HepG2 (cell line): ENCODE data around the gene AFF2. TPM values are rescaled to one million over a fixed set of nuclear protein-coding genes. Genes with fewer than 3 reads are reported as not detected.

Experiments used
- ATAC-seq: fragments of 200-7000 bp; cut with Tn5 transposase; 3 replicates; pipeline ENCODE4 v1.9.1; 2020; ENCODE audit warnings: mild to moderate bottlenecking, moderate library complexity
- BruUV-seq: library from RNA; stranded (reverse); fragments of 400-500 nt; replicated peaks from 2 replicates; lab custom pipeline; 2021; lab: Mats Ljungman, UMichigan
- CTCF ChIA-PET: fragments of 300-600 bp; formaldehyde crosslinking; extraction: SDS; loops from one replicate; lab custom pipeline; 2021; ENCODE audit warnings: low total read pairs, inconsistent platforms, low intra/inter-chr PET ratio; lab: Yijun Ruan, JAX
- POLR2A ChIA-PET: fragments of 350-600 bp; sonication (Branson Sonifier 250); formaldehyde crosslinking; loops from one replicate; lab custom pipeline; 2020; ENCODE audit warnings: antibody characterized with exemption, inconsistent platforms; lab: Yijun Ruan, JAX
- DNase-seq: peaks from one replicate; pipeline ENCODE4 v3.0.0-alpha.2; 2015; ENCODE audit warnings: low spot score
- FAIRE-seq: peaks from 3 replicates; lab custom pipeline; 2011; peaks lifted over from hg19 to GRCh38; lab: Jason Lieb, UNC
- H2AFZ ChIP-seq: one replicate; pipeline ENCODE4 v1.6.1; 2011; ENCODE audit warnings: low read length, inconsistent platforms
- H3K27ac ChIP-seq: fragments of 300-600 bp; 3 replicates; pipeline ENCODE4 v1.8.0; 2011; ENCODE audit warnings: mixed run types, mild to moderate bottlenecking, mixed read lengths, low read length, inconsistent platforms; ENCODE audit not compliant: insufficient read depth; ENCODE audit errors: extremely low read length
- H3K27me3 ChIP-seq, 2 experiments: fragments of 200-600 bp in 1 of 2; 2 replicates in 1 of 2; 3 replicates in 1 of 2; pipeline versions ENCODE4 v1.6.0 to v1.8.0; 2011; ENCODE audit warnings: low read length in 2 of 2, mild to moderate bottlenecking in 2 of 2, moderate library complexity in 2 of 2, inconsistent platforms in 1 of 2; ENCODE audit not compliant: insufficient read depth in 2 of 2, control insufficient read depth in 1 of 2
- H3K36me3 ChIP-seq, 2 experiments: fragments of 200-600 bp in 1 of 2; replicated peaks in 1 of 2; 2 replicates in 1 of 2; 3 replicates in 1 of 2; pipeline versions ENCODE4 v1.5.1 to v1.8.0; 2011; ENCODE audit warnings: low read length in 2 of 2, inconsistent platforms in 1 of 2; ENCODE audit not compliant: insufficient read depth in 2 of 2, control insufficient read depth in 1 of 2
- H3K4me1 ChIP-seq: 2 replicates; pipeline ENCODE4 v1.5.1; 2012; ENCODE audit warnings: low read length, inconsistent platforms; ENCODE audit not compliant: insufficient read depth
- H3K4me2 ChIP-seq: 2 replicates; pipeline ENCODE4 v1.6.0; 2011; ENCODE audit warnings: low read depth, low read length, inconsistent platforms
- H3K4me3 ChIP-seq, 3 experiments: fragments of 200-600 bp in 1 of 3; sonication (generic), shearing (Covaris generic) in 1 of 3; replicated peaks in 1 of 3; 2 replicates each; pipeline ENCODE4 v1.5.1; 2011 to 2016; ENCODE audit warnings: low read length in 3 of 3, inconsistent platforms in 2 of 3, low read depth in 2 of 3, mild to moderate bottlenecking in 2 of 3, control low read depth in 1 of 3, mixed read lengths in 1 of 3; ENCODE audit not compliant: insufficient read depth in 1 of 3
- H3K79me2 ChIP-seq: one replicate; pipeline ENCODE4 v1.6.1; 2011; ENCODE audit warnings: low read length, inconsistent platforms; ENCODE audit not compliant: insufficient read depth
- H3K9ac ChIP-seq: 2 replicates; pipeline ENCODE4 v1.6.0; 2011; ENCODE audit warnings: mild to moderate bottlenecking, low read depth, low read length, inconsistent platforms; ENCODE audit not compliant: insufficient read depth
- H3K9me3 ChIP-seq: 2 replicates; pipeline ENCODE4 v1.5.1; 2012; ENCODE audit warnings: mild to moderate bottlenecking, low read length
- H4K20me1 ChIP-seq: 2 replicates; pipeline ENCODE4 v1.6.0; 2011; ENCODE audit warnings: inconsistent platforms, mild to moderate bottlenecking, low read length, moderate library complexity; ENCODE audit not compliant: insufficient read depth
- CENPT ChIP-seq: sonication (generic); formaldehyde crosslinking; IDR thresholded peaks from 2 replicates; pipeline ENCODE4 v1.8.0; 2022; ENCODE audit warnings: low read depth, mild to moderate bottlenecking, moderate library complexity, missing genetic modification reagents
- FOSL1 ChIP-seq: sonication (generic); formaldehyde crosslinking; IDR thresholded peaks from 2 replicates; pipeline ENCODE4 v1.9.0; 2021; ENCODE audit warnings: missing genetic modification reagents, borderline replicate concordance
- FOXC1 ChIP-seq: sonication (generic); formaldehyde crosslinking; IDR thresholded peaks from 2 replicates; pipeline ENCODE4 v1.8.0; 2022; ENCODE audit warnings: mild to moderate bottlenecking, missing genetic modification reagents, borderline replicate concordance
- KDM1A ChIP-seq: IDR thresholded peaks from 2 replicates; pipeline ENCODE4 v1.6.1; 2016; ENCODE audit warnings: missing compliant biosample characterization
- MAFF ChIP-seq: IDR thresholded peaks from 2 replicates; pipeline ENCODE4 v1.6.1; 2011; ENCODE audit warnings: low read depth, low read length, improper control_type of control experiment
- MAFK ChIP-seq, 2 experiments: IDR thresholded peaks in 1 of 2; conservative IDR thresholded peaks in 1 of 2; 2 replicates each; pipeline ENCODE4 v1.6.1; 2011; ENCODE audit warnings: improper control_type of control experiment in 2 of 2, low read length in 2 of 2
- RAD51 ChIP-seq: fragments of 450-650 bp; IDR thresholded peaks from 2 replicates; pipeline ENCODE4 v1.6.1; 2016; ENCODE audit warnings: borderline replicate concordance
- SP1 ChIP-seq, 2 experiments: fragments of 450-650 bp in 1 of 2; sonication (generic) in 1 of 2; formaldehyde crosslinking in 1 of 2; IDR thresholded peaks; 2 replicates each; pipeline versions ENCODE4 v1.4.0 to v1.6.1; 2016 to 2020; ENCODE audit warnings: missing genetic modification reagents in 1 of 2
- SRSF1 ChIP-seq: fragments of 200-400 bp; formaldehyde crosslinking; optimal IDR thresholded peaks from 2 replicates; pipeline ENCODE3; 2017; ENCODE audit warnings: mild to moderate bottlenecking, low read depth, low read length, moderate library complexity
- ZNF20 ChIP-seq: sonication (generic); formaldehyde crosslinking; IDR thresholded peaks from 2 replicates; pipeline ENCODE4 v1.4.0; 2020; ENCODE audit warnings: mild to moderate bottlenecking, moderate library complexity, missing genetic modification reagents
- ZNF350 ChIP-seq: sonication (generic); formaldehyde crosslinking; IDR thresholded peaks from 2 replicates; pipeline ENCODE4 v1.4.0; 2020; ENCODE audit warnings: mild to moderate bottlenecking, low read depth, missing genetic modification reagents, borderline replicate concordance
- ZNF546 ChIP-seq: sonication (generic); formaldehyde crosslinking; conservative IDR thresholded peaks from 2 replicates; pipeline ENCODE4 v1.8.1; 2023; ENCODE audit warnings: mild to moderate bottlenecking, missing genetic modification reagents
- ZSCAN12 ChIP-seq: sonication (generic); formaldehyde crosslinking; IDR thresholded peaks from 2 replicates; pipeline ENCODE4 v1.9.0; 2021; ENCODE audit warnings: mild to moderate bottlenecking, missing genetic modification reagents
- WGBS: methylation state at CpG from one replicate; pipeline ENCODE4 v1.1.6; 2017; ENCODE audit warnings: low lambda C conversion rate; 5-methylcytosine and 5-hydroxymethylcytosine counted together
- in situ Hi-C: cut with HindIII; loops from 2 replicates; pipeline ENCODE4 v1.10.0; 2017; ENCODE audit warnings: low pct_unique_long_range_greater_than_20kb; ENCODE audit not compliant: extremely low pct_ligation_motif_present
- intact Hi-C: fragments of 100-400 bp; cut with micrococcal nuclease; formaldehyde crosslinking; loops from one replicate; pipeline ENCODE4 v1.10.0; 2022; ENCODE audit not compliant: unreplicated experiment
- polyA plus RNA-seq, 8 experiments: library from polyadenylated mRNA; depleted of rRNA in 3 of 8; stranded (reverse) in 7 of 8; unstranded in 1 of 8; fragments of >200 nt; fragmentation: Illumina TruSeq in 4 of 8; extraction: Trizol in 4 of 8; gene quantifications; 2 replicates each; pipeline versions ENCODE4 v1.2.1 to v1.2.3, GENCODE V29; 2011 to 2016; ENCODE audit warnings: low read depth in 4 of 8, missing spikeins in 1 of 8, mixed read lengths in 1 of 8; ENCODE audit not compliant: insufficient read depth in 1 of 8
- total RNA-seq, 5 experiments: library from RNA; depleted of rRNA; stranded (reverse); fragments of >200 nt; fragmentation: Illumina TruSeq; extraction: Trizol; gene quantifications; 2 replicates each; pipeline ENCODE4 v1.2.3, GENCODE V29; 2016; ENCODE audit warnings: low read depth in 1 of 5
- TF ChIP-seq, protein P1 (sequence below): sonication (generic); formaldehyde crosslinking; IDR thresholded peaks from 2 replicates; pipeline ENCODE4 v1.4.0; 2020; ENCODE audit warnings: low read depth, mild to moderate bottlenecking, missing genetic modification reagents
- TF ChIP-seq, protein P2 (sequence below): sonication (generic); formaldehyde crosslinking; IDR thresholded peaks from 2 replicates; pipeline ENCODE4 v1.9.0; 2021; ENCODE audit warnings: missing genetic modification reagents, borderline replicate concordance

The AFF2 gene
- total and polyA plus RNA-seq, 2 of the 13 experiments (the other 11 are each of a cell fraction or from before 2014, with no cell fraction given): not detected

DNA sequence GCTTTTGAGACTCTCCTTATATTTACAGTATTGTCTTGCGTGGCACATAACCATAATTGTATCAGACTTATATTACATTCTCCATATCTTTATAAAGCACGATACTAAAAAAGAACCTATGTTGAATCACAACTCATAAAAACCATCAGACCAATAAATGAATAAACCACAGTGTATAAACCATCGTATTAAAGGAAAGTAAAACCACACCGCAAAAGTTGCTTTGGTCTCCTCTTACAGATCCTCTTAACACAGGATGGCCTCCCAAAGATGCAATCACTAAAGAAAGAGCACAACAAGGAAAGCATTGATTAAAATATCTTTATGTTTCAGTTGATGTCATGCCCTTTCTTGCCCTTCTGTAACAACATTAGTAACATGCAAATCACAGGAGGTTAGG lies 437.9 kb downstream of the AFF2 start (continued):
- TF ChIP-seq SRSF1 (no peak), FOXC1 (no peak), KDM1A (no peak), ZNF350 (CRISPR knock-in tag) (no peak), ZSCAN12 (CRISPR knock-in tag) (no peak), FOSL1 (CRISPR knock-in tag) (no peak)

DNA sequence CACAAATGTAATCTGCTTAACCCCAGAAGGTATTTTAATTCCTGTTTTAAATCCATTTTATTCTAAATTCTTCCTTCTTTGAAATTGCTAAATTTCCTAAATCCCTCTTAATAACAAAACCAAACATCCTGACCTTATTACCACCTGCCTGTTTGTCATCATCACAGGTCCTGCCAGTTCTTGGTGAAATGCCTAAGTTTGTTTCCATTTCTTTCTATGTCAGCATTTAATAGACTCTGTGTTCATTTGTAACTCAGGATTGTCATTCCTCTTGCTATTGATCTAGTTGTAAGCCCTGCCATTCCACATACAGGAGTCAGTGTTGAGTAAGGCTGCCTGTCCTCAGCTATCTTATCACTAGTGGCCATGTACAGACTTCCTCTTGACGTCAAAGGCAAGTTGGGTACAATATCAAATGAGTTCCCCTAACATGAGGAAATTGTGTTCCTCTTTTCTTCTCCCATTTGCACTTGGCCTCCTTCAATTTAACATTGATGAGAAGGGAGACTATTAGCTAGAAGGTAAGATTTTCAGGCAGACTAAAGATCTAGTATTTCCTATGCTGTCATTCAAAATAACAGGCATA lies 440.1 kb downstream of the AFF2 start:
- ATAC-seq: no peak
- Histone ChIP-seq H3K27me3 (no peaks in the 10 kb centered on the region), H3K79me2 (no peaks in the 10 kb centered on the region), H3K9ac (no peak overlapping the region)
- in situ Hi-C loops: no loop called here
- intact Hi-C loops: no loop called here
- TF ChIP-seq MAFF (0 out of 2 replicates have a peak, but pooled peaks have one; percentile 10), RAD51 (no peak), CENPT (CRISPR knock-in tag) (no peak), SP1 (IDR thresholded peaks at IDR 0.05) (no peak), SP1 (CRISPR knock-in tag; IDR thresholded peaks at IDR 0.05) (no peak), ZNF546 (CRISPR knock-in tag) (no peak), ZNF20 (CRISPR knock-in tag) (no peak), MAFK (conservative IDR thresholded peaks at IDR 0.05 in 1 of 2, IDR thresholded peaks at IDR 0.05 in 1 of 2; ENCODE audit: low read length in 2 of 2) (peak; percentile 31 to 38; a peak in 3 of 4 replicates)
- TF ChIP-seq, protein P1, sequence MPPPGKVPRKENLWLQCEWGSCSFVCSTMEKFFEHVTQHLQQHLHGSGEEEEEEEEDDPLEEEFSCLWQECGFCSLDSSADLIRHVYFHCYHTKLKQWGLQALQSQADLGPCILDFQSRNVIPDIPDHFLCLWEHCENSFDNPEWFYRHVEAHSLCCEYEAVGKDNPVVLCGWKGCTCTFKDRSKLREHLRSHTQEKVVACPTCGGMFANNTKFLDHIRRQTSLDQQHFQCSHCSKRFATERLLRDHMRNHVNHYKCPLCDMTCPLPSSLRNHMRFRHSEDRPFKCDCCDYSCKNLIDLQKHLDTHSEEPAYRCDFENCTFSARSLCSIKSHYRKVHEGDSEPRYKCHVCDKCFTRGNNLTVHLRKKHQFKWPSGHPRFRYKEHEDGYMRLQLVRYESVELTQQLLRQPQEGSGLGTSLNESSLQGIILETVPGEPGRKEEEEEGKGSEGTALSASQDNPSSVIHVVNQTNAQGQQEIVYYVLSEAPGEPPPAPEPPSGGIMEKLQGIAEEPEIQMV (CRISPR knock-in tag): no peak
- TF ChIP-seq, protein P2, sequence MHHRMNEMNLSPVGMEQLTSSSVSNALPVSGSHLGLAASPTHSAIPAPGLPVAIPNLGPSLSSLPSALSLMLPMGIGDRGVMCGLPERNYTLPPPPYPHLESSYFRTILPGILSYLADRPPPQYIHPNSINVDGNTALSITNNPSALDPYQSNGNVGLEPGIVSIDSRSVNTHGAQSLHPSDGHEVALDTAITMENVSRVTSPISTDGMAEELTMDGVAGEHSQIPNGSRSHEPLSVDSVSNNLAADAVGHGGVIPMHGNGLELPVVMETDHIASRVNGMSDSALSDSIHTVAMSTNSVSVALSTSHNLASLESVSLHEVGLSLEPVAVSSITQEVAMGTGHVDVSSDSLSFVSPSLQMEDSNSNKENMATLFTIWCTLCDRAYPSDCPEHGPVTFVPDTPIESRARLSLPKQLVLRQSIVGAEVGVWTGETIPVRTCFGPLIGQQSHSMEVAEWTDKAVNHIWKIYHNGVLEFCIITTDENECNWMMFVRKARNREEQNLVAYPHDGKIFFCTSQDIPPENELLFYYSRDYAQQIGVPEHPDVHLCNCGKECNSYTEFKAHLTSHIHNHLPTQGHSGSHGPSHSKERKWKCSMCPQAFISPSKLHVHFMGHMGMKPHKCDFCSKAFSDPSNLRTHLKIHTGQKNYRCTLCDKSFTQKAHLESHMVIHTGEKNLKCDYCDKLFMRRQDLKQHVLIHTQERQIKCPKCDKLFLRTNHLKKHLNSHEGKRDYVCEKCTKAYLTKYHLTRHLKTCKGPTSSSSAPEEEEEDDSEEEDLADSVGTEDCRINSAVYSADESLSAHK (CRISPR knock-in tag): no peak
- TF ChIP-seq, all 625 proteins: peak for 2
- BruUV-seq: no TSS peak
- CTCF ChIA-PET: no interaction called here
- Histone ChIP-seq H3K36me3 (no peaks in the 10 kb centered on the region), H3K4me2 (no peak overlapping the region), H2AFZ (no peak overlapping the region), H3K27ac (no peak overlapping the region), H3K9me3 (no peaks in the 10 kb centered on the region), H4K20me1 (no peaks in the 10 kb centered on the region), H3K4me3 (no peak overlapping the region), H3K4me1 (no peaks in the 10 kb centered on the region)
- FAIRE-seq (no peak), DNase-seq (no peak)
- 0% methylated on average over 1 of the region's 1 CpG for WGBS
- POLR2A ChIA-PET: no interaction called here
